ENCODE results near the gene DCAKD.

GRCh38 chr17:45022288-45022648, 29.2 kb downstream of the DCAKD start:
- no peak for TF ChIP-seq YY1 (IDR thresholded peaks at IDR 0.05; ENCODE audit: insufficient read depth, insufficient read length)
- no peak for TF ChIP-seq ZNF274 (IDR thresholded peaks at IDR 0.05; ENCODE audit: low read depth, low read length)
- no peak for TF ChIP-seq SUZ12 (IDR thresholded peaks at IDR 0.05; ENCODE audit: extremely low read depth, insufficient read depth, insufficient read length)
